HL-60 (cell line): ENCODE data around the gene TIFAB.

ENCODE experiments used
- CTCF ChIP-seq: IDR thresholded peaks from one replicate; pipeline ENCODE4 v1.5.1; 2011; ENCODE audit warnings: low read length, control low read depth, inconsistent platforms; ENCODE audit not compliant: insufficient read depth
- GABPA ChIP-seq: IDR thresholded peaks from 2 replicates; pipeline ENCODE4 v1.6.1; 2012; ENCODE audit warnings: low read depth
- POLR2AphosphoS5 ChIP-seq: IDR thresholded peaks from 2 replicates; pipeline ENCODE4 v1.6.1; 2012; ENCODE audit warnings: low read depth

- no peak for TF ChIP-seq CTCF
- no peak for TF ChIP-seq POLR2AphosphoS5
- TF ChIP-seq GABPA = no peak
Measured at GRCh38 chr5:135434591-135435466, 17.3 kb downstream of the TIFAB start.
